HTERT RPE-1 (cell line): ENCODE results near the gene HIPK2.

Experiments
- in situ Hi-C: fragments of 300-500 bp; cut with MboI; formaldehyde crosslinking; loops from 4 replicates; pipeline ENCODE4 v1.14.3; 2020; ENCODE audit warnings: low sequenced_read_pairs

Gene HIPK2

GRCh38 chr7:139718141-139718540, 59.7 kb downstream of the HIPK2 start:
- in situ Hi-C loops = no loop called here

GRCh38 chr7:139716156-139716942, 61.4 kb downstream of the HIPK2 start:
- in situ Hi-C loops = no loop called here

GRCh38 chr7:139715194-139715815, 62.5 kb downstream of the HIPK2 start:
- in situ Hi-C loops = no loop called here

GRCh38 chr7:139714163-139714901, 63.5 kb downstream of the HIPK2 start:
- in situ Hi-C loops = no loop called here

GRCh38 chr7:139713526-139714162, 64.2 kb downstream of the HIPK2 start:
- in situ Hi-C loops = no loop called here

- in situ Hi-C loops = no loop called here
Measured at GRCh38 chr7:139713061-139713460, 64.7 kb downstream of the HIPK2 start.

- in situ Hi-C loops = no loop called here
Measured at GRCh38 chr7:139711991-139712743, 65.6 kb downstream of the HIPK2 start.

- in situ Hi-C loops = no loop called here
Measured at GRCh38 chr7:139710036-139710435, 67.8 kb downstream of the HIPK2 start.

GRCh38 chr7:139709485-139709884, 68.3 kb downstream of the HIPK2 start:
- in situ Hi-C loops = no loop called here

- in situ Hi-C loops = no loop called here
Measured at GRCh38 chr7:139708541-139708940, 69.3 kb downstream of the HIPK2 start.

- in situ Hi-C loops = no loop called here
Measured at GRCh38 chr7:139706837-139707236, 71.0 kb downstream of the HIPK2 start.

- in situ Hi-C loops = no loop called here
Measured at GRCh38 chr7:139704308-139704879, 73.4 kb downstream of the HIPK2 start.

GRCh38 chr7:139703487-139704307, 74.1 kb downstream of the HIPK2 start:
- in situ Hi-C loops = no loop called here

- in situ Hi-C loops = no loop called here
Measured at GRCh38 chr7:139702811-139703486, 74.8 kb downstream of the HIPK2 start.

- in situ Hi-C loops = no loop called here
Measured at GRCh38 chr7:139702313-139702731, 75.5 kb downstream of the HIPK2 start.

GRCh38 chr7:139701908-139702307, 75.9 kb downstream of the HIPK2 start:
- in situ Hi-C loops = no loop called here

- in situ Hi-C loops = no loop called here
Measured at GRCh38 chr7:139700505-139701235, 77.1 kb downstream of the HIPK2 start.
